VCaP (cell line): ENCODE measurements around the gene PRKCQ.

Experiments
- H3K27ac ChIP-seq: fragments of 450-650 bp; 2 replicates; pipeline ENCODE4 v1.5.1; 2017
- CTCF ChIP-seq: fragments of 450-650 bp; conservative IDR thresholded peaks from 2 replicates; pipeline ENCODE4 v1.5.1; 2017; ENCODE audit warnings: mild to moderate bottlenecking, moderate library complexity

PRKCQ gene

DNA sequence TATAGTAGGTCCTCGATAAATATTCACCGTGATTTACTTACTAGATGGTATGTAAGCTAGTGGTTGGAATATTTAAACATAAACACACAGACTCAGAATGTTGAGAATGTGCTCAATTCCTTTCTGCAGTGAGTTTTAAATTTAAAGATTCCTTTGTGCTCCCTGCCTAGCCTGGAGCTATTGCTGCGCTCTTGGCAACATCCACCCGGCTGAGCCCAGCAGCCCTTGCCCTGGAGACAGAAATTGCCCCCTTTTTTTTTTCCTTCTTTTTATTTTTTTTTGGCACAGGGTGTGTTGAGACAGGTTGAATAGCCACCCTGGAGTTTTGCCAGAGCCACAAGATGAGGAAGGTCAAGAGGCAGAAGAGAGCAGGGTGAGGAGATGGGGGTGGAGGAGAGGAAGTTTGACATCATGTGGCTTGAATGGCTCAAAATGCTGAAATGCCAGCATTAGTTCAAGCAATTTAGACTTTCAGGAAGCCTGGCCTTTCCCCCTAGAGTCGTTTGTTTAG is 180.8 kb downstream of the PRKCQ start:
- no peak for TF ChIP-seq CTCF
- no peak overlapping the region for H3K27ac ChIP-seq

DNA sequence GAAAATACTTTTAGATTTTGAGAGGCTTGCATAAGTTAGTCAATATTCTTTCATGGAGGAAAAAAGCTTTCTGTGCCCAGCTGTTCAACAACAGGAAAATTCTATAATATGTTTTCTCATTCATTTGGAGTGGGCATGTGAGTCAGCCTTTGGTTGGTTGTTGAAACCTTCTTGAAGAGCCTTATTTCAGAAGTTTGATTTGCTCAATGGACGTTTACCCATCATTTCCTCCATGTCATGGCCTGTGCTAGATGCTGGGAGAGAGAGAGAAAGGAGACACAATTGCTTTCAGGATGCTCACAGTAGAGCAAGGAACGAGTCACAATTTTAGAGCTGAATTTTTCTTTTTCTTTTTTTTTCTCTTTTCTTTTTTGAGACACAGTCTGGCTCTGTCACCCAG is 181.7 kb downstream of the PRKCQ start:
- TF ChIP-seq CTCF: no peak
- H3K27ac ChIP-seq: no peak overlapping the region

DNA sequence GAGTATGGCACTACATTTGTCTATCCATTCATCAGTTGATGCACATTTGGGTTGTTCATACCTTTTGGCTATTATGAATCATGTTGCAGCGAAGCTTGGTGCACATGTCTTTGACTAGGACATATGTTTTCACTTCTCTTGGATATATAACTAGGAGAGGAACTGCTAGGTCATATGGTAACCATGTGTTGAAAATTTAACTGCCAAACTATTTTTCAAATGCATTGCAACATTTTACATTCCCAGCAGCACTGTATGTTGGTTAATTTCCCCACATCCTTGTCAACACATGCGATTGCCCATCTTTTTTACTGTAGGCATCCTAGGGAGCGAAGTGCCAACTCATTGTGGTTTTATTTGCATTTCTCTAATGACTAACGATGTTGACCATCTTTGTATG is 183.4 kb downstream of the PRKCQ start:
- TF ChIP-seq CTCF: no peak
- H3K27ac ChIP-seq: no peak overlapping the region

DNA sequence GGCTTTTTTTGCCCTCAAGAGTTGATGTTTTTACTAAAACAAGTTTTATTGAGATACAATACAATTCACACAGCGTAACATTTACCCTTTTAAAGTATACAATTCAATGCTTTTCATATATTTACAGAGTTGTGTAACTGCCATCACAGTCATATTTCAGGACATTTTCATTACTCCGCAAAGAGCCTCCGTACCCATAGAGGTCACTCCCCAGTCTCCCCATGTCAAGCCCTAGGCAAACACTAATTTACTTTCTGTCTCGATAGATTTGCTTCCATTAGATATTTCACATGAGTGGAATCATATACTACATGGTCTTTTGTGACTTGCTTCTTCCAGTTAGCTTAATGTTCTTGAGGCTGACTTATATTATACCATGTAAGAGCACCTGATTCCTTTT is 183.8 kb downstream of the PRKCQ start:
- no peak for TF ChIP-seq CTCF
- H3K27ac ChIP-seq: no peak overlapping the region

- no peak for TF ChIP-seq CTCF
- no peak overlapping the region for H3K27ac ChIP-seq
Observed at GRCh38 chr10:6395606-6396005, 184.5 kb downstream of the PRKCQ start.

DNA sequence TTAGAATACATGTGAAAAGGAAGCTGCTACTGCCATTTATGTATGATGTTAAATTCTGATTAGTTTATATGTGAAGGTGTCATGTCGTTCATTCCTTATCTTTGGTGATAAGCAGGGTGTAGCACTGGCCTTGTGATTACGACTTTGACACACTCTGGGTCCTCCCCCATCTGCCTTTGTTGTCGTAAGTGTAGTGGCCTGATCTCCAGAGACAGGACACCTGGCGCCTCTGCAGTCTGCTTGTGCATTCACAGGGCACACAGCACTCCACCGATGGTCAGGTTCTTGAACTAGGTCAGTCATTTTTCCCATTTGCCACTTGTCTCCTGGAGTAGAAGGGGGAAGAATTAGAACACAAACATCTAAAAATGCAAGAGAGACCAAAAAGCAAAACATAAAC is 186.0 kb downstream of the PRKCQ start:
- no peak for TF ChIP-seq CTCF
- H3K27ac ChIP-seq: no peak overlapping the region

GRCh38 chr10:6393168-6393567 is 186.9 kb downstream of the PRKCQ start:
- H3K27ac ChIP-seq: no peak overlapping the region
- TF ChIP-seq CTCF: no peak
